ENCODE data around the gene PRDM16.

- no peak for TF ChIP-seq CTCF (IDR thresholded peaks at IDR 0.05; ENCODE audit: poor library complexity, severe bottlenecking)
- TF ChIP-seq TAF1 (IDR thresholded peaks at IDR 0.05; ENCODE audit: low read depth) = no peak
- TF ChIP-seq EP300 (conservative IDR thresholded peaks at IDR 0.05; ENCODE audit: poor library complexity, severe bottlenecking) = no peak
- no peak for TF ChIP-seq EZH2 (IDR thresholded peaks at IDR 0.05; ENCODE audit: borderline replicate concordance, insufficient read depth, low read length, poor library complexity, severe bottlenecking)
- TF ChIP-seq SMC3 (conservative IDR thresholded peaks at IDR 0.05; ENCODE audit: poor library complexity) = no peak
- TF ChIP-seq REST (IDR thresholded peaks at IDR 0.05; ENCODE audit: borderline replicate concordance) = no peak
Observed at GRCh38 chr1:3215198-3216014, 146.4 kb downstream of the PRDM16 start.

Data from neural cell (in vitro differentiated cells).